HepG2 (cell line): ENCODE measurements around the gene NANOS1. TPM values are rescaled to one million over a fixed set of nuclear protein-coding genes. Genes with fewer than 3 reads are reported as not detected.
A peak's percentile ranks its signal among the peaks of the same experiment; 100 is the strongest.

ENCODE experiments used
- CBX1 ChIP-seq: IDR thresholded peaks from one replicate; pipeline ENCODE4 v1.6.1; 2016; ENCODE audit warnings: antibody characterized with exemption, low read depth
- EED ChIP-seq: sonication (generic); formaldehyde crosslinking; IDR thresholded peaks from 2 replicates; pipeline ENCODE4 v1.5.0; 2020; ENCODE audit warnings: mild to moderate bottlenecking, missing genetic modification reagents
- EZH2 ChIP-seq: conservative IDR thresholded peaks from 2 replicates; pipeline ENCODE4 v1.6.1; 2012; ENCODE audit warnings: mild to moderate bottlenecking, low read depth, low read length, moderate library complexity
- FOXA3 ChIP-seq: IDR thresholded peaks from 2 replicates; pipeline ENCODE4 v1.6.1; 2016; ENCODE audit warnings: missing genetic modification reagents, missing compliant biosample characterization
- GLMP ChIP-seq: sonication (generic); formaldehyde crosslinking; IDR thresholded peaks from 2 replicates; pipeline ENCODE4 v1.9.0; 2021; ENCODE audit warnings: missing genetic modification reagents, mild to moderate bottlenecking, borderline replicate concordance
- HMGXB3 ChIP-seq: sonication (generic); formaldehyde crosslinking; IDR thresholded peaks from 2 replicates; pipeline ENCODE4 v1.4.0; 2020; ENCODE audit warnings: missing genetic modification reagents, borderline replicate concordance
- JUND ChIP-seq: sonication (generic); formaldehyde crosslinking; IDR thresholded peaks from 2 replicates; pipeline ENCODE4 v1.8.0; 2022; ENCODE audit warnings: mild to moderate bottlenecking, missing genetic modification reagents
- KLF13 ChIP-seq: sonication (generic); formaldehyde crosslinking; IDR thresholded peaks from 2 replicates; pipeline ENCODE4 v1.4.0; 2020; ENCODE audit warnings: mild to moderate bottlenecking, missing genetic modification reagents
- MAFG ChIP-seq: sonication (generic); formaldehyde crosslinking; IDR thresholded peaks from 2 replicates; pipeline ENCODE4 v1.5.1; 2020; ENCODE audit warnings: mild to moderate bottlenecking, missing genetic modification reagents
- MTA3 ChIP-seq: sonication (generic); formaldehyde crosslinking; IDR thresholded peaks from 2 replicates; pipeline ENCODE4 v1.4.0; 2020; ENCODE audit warnings: missing genetic modification reagents
- NFATC3 ChIP-seq: sonication (generic); formaldehyde crosslinking; IDR thresholded peaks from 2 replicates; pipeline ENCODE4 v1.5.1; 2020; ENCODE audit warnings: mild to moderate bottlenecking, missing genetic modification reagents
- REST ChIP-seq, 2 experiments: IDR thresholded peaks; 2 replicates each; pipeline ENCODE4 v1.6.1; 2011 to 2012; ENCODE audit warnings: low read length in 2 of 2, borderline replicate concordance in 1 of 2, low read depth in 1 of 2, mild to moderate bottlenecking in 1 of 2, moderate library complexity in 1 of 2
- RFX1 ChIP-seq: fragments of 450-650 bp; IDR thresholded peaks from 2 replicates; pipeline ENCODE4 v1.6.1; 2017
- SRY ChIP-seq: sonication (generic); formaldehyde crosslinking; IDR thresholded peaks from 2 replicates; pipeline ENCODE4 v1.8.0; 2022; ENCODE audit warnings: mild to moderate bottlenecking, missing genetic modification reagents
- TAF1 ChIP-seq: sonication (generic); formaldehyde crosslinking; IDR thresholded peaks from 2 replicates; pipeline ENCODE4 v1.4.0; 2020; ENCODE audit warnings: missing genetic modification reagents
- THYN1 ChIP-seq: sonication (generic); formaldehyde crosslinking; IDR thresholded peaks from 2 replicates; pipeline ENCODE4 v1.8.1; 2023; ENCODE audit warnings: low read depth, mild to moderate bottlenecking, moderate library complexity, missing genetic modification reagents, borderline replicate concordance
- ZNF501 ChIP-seq: sonication (generic); formaldehyde crosslinking; IDR thresholded peaks from 2 replicates; pipeline ENCODE4 v1.5.1; 2020; ENCODE audit warnings: mild to moderate bottlenecking, moderate library complexity, missing genetic modification reagents
- ZNF724P ChIP-seq: sonication (generic); formaldehyde crosslinking; IDR thresholded peaks from 2 replicates; pipeline ENCODE4 v1.8.0; 2022; ENCODE audit warnings: missing genetic modification reagents, borderline replicate concordance
- ZNF737 ChIP-seq: sonication (generic); formaldehyde crosslinking; IDR thresholded peaks from 2 replicates; pipeline ENCODE4 v1.5.0; 2020; ENCODE audit warnings: missing genetic modification reagents, mild to moderate bottlenecking, borderline replicate concordance
- ZNF788 ChIP-seq: sonication (generic); formaldehyde crosslinking; IDR thresholded peaks from 2 replicates; pipeline ENCODE4 v1.5.0; 2020; ENCODE audit warnings: mild to moderate bottlenecking, missing genetic modification reagents, borderline replicate concordance
- ZNF841 ChIP-seq: sonication (generic); formaldehyde crosslinking; IDR thresholded peaks from 2 replicates; pipeline ENCODE4 v1.8.1; 2023; ENCODE audit warnings: missing genetic modification reagents, borderline replicate concordance
- ZSCAN20 ChIP-seq: sonication (generic); formaldehyde crosslinking; IDR thresholded peaks from 2 replicates; pipeline ENCODE4 v1.4.0; 2020; ENCODE audit warnings: missing genetic modification reagents, mild to moderate bottlenecking, borderline replicate concordance
- polyA plus RNA-seq, 8 experiments: library from polyadenylated mRNA; depleted of rRNA in 3 of 8; stranded (reverse) in 7 of 8; unstranded in 1 of 8; fragments of >200 nt; fragmentation: Illumina TruSeq in 4 of 8; extraction: Trizol in 4 of 8; gene quantifications; 2 replicates each; pipeline versions ENCODE4 v1.2.1 to v1.2.3, GENCODE V29; 2011 to 2016; ENCODE audit warnings: low read depth in 4 of 8, missing spikeins in 1 of 8, mixed read lengths in 1 of 8; ENCODE audit not compliant: insufficient read depth in 1 of 8
- total RNA-seq, 5 experiments: library from RNA; depleted of rRNA; stranded (reverse); fragments of >200 nt; fragmentation: Illumina TruSeq; extraction: Trizol; gene quantifications; 2 replicates each; pipeline ENCODE4 v1.2.3, GENCODE V29; 2016; ENCODE audit warnings: low read depth in 1 of 5

The NANOS1 gene
- total and polyA plus RNA-seq, 2 of the 13 experiments (the other 11 are each of a cell fraction or from before 2014, with no cell fraction given): 1.7 to 2.2 TPM

- 0 out of 2 replicates have a peak, but pooled peaks have one; percentile 19 for TF ChIP-seq FOXA3 (CRISPR knock-in tag)
- no peak for TF ChIP-seq TAF1
- TF ChIP-seq ZNF841 (CRISPR knock-in tag): 0 out of 2 replicates have a peak, but pooled peaks have one; percentile 63
- no peak for TF ChIP-seq THYN1 (CRISPR knock-in tag)
- no peak for TF ChIP-seq RFX1
- TF ChIP-seq REST (IDR thresholded peaks at IDR 0.05; ENCODE audit: borderline replicate concordance in 1 of 2, low read depth in 1 of 2, low read length in 2 of 2): no peak
- no peak for TF ChIP-seq EED (CRISPR knock-in tag)
- no peak for TF ChIP-seq JUND (CRISPR knock-in tag)
- TF ChIP-seq ZNF724P (CRISPR knock-in tag): no peak
- no peak for TF ChIP-seq KLF13 (CRISPR knock-in tag)
- TF ChIP-seq ZNF501: no peak
- TF ChIP-seq NFATC3 (CRISPR knock-in tag): no peak
- TF ChIP-seq HMGXB3 (CRISPR knock-in tag): no peak
- TF ChIP-seq EZH2: no peak
- no peak for TF ChIP-seq SRY (CRISPR knock-in tag)
- no peak for TF ChIP-seq MTA3 (CRISPR knock-in tag)
- TF ChIP-seq GLMP: no peak
- TF ChIP-seq ZNF737 (CRISPR knock-in tag): no peak
- TF ChIP-seq CBX1: no peak
- no peak for TF ChIP-seq MAFG (CRISPR knock-in tag)
- no peak; the same call in 1 of the 2 replicates for TF ChIP-seq ZSCAN20
- no peak for TF ChIP-seq ZNF788 (CRISPR knock-in tag)
Observed at GRCh38 chr10:119030421-119031250, 1.1 kb downstream of the NANOS1 start (continued).
